Breast epithelium (tissue), 3 donors: ENCODE data around the gene PLAC1.

Experiments used
- POLR2A ChIP-seq: fragments of 450-650 bp; IDR thresholded peaks from one replicate; pipeline ENCODE4 v1.6.1; 2016; ENCODE audit warnings: antibody characterized with exemption, mild to moderate bottlenecking, moderate library complexity
- TF ChIP-seq, protein P1 (sequence below), 3 donors: fragments of 450-650 bp; IDR thresholded peaks; one replicate each; pipeline ENCODE4 v1.5.1; 2016 to 2017; ENCODE audit warnings: antibody characterized with exemption in 3 of 3, mild to moderate bottlenecking in 3 of 3, moderate library complexity in 3 of 3

DNA sequence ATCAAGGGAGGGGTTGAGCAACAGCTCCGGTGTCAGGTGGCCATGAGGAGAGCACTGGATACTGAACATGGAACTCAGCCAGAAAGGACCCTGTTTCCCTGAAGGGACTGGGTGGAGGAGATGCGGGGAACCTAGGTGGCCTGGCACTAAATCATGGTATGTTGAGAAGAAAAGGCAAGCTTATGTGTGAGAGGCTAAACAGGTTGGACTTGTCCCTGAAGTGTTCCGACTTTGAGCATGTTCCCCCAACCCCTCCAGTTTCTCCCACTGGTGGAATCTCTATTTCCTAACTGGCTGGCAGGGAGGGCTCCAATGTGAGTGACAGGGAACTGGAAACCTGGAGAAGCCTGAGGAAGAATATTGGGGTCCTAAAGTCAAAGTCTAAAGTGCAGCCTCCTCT lies 69.5 kb downstream of the PLAC1 start:
- TF ChIP-seq POLR2A: no peak
- TF ChIP-seq, protein P1, sequence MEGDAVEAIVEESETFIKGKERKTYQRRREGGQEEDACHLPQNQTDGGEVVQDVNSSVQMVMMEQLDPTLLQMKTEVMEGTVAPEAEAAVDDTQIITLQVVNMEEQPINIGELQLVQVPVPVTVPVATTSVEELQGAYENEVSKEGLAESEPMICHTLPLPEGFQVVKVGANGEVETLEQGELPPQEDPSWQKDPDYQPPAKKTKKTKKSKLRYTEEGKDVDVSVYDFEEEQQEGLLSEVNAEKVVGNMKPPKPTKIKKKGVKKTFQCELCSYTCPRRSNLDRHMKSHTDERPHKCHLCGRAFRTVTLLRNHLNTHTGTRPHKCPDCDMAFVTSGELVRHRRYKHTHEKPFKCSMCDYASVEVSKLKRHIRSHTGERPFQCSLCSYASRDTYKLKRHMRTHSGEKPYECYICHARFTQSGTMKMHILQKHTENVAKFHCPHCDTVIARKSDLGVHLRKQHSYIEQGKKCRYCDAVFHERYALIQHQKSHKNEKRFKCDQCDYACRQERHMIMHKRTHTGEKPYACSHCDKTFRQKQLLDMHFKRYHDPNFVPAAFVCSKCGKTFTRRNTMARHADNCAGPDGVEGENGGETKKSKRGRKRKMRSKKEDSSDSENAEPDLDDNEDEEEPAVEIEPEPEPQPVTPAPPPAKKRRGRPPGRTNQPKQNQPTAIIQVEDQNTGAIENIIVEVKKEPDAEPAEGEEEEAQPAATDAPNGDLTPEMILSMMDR (IDR thresholded peaks at IDR 0.05): no peak
